Measurements from ENCODE around the gene LRRC36. TPM values are rescaled to one million over a fixed set of nuclear protein-coding genes. Genes with fewer than 3 reads are reported as not detected.

LRRC36 gene
- total and polyA plus RNA-seq, 10 of the 15 experiments (the other 5 are each of a cell fraction or from before 2014, with no cell fraction given): 0.45 to 2.0 (median 0.75) TPM; not detected in 1

DNA sequence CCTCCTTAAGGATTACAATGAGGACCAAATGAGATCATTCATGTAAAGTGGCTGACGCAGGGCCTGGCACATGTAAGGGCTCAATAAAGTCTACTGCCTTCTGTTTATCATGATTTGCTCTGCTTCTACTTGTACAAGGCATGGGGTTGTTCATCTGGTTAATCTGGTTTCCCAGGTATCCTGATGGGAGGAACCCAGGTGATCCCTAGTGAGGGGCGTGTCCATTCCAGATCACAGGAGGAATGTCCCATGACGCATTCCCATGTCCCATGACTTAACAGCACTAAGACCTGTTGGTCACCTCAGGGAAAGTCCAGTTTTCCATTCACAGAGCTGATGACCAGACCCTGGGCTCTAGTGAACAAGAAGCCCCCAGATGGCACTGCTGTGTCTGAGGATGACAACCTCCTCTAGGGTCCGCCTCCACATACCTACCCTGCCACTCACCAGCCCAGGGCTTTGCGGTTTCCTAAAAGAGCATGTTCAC lies 78.2 kb downstream of the LRRC36 start:
- H3K27ac ChIP-seq (ENCODE audit: control insufficient read depth, insufficient read depth): no peak overlapping the region
- BruUV-seq (replicated peaks): no TSS peak
- no peak overlapping the region for H3K4me3 ChIP-seq
- in situ Hi-C loops (cut with MboI) (loop anchor here (25.0 kb wide), 1 partner anchor 417 kb away; the partner anchor contains the start of gene CES4A), intact Hi-C loops (cut with micrococcal nuclease; ENCODE audit: unreplicated experiment) (no loop called here)
- 61% methylated on average over 5 of the region's 5 CpGs for WGBS (ENCODE audit: insufficient coverage, insufficient replicate concordance, low lambda C conversion rate, missing lambda C conversion rate)
- FAIRE-seq (no peak), ATAC-seq (no peak), DNase-seq (ENCODE audit: low read depth, low spot score) (no peak)
- H2AFZ ChIP-seq (ENCODE audit: control insufficient read depth, low read depth, low read length): no peak overlapping the region
- no peaks in the 10 kb centered on the region for H3K79me2 ChIP-seq (ENCODE audit: control insufficient read depth, insufficient read depth, low read length)
- TF ChIP-seq ZNF384 (IDR thresholded peaks at IDR 0.05; ENCODE audit: borderline replicate concordance, low read depth, low read length): no peak
- no peak for TF ChIP-seq NBN (IDR thresholded peaks at IDR 0.05)
- TF ChIP-seq HCFC1 (IDR thresholded peaks at IDR 0.05; ENCODE audit: low read length): no peak
- TF ChIP-seq MYB (IDR thresholded peaks at IDR 0.05; ENCODE audit: borderline replicate concordance, low read depth, low read length): no peak
- no peak for TF ChIP-seq POLR2AphosphoS2 (IDR thresholded peaks at IDR 0.05; ENCODE audit: low read depth, low read length)
- TF ChIP-seq RB1 (IDR thresholded peaks at IDR 0.05; ENCODE audit: borderline replicate concordance): no peak
- no peak for TF ChIP-seq TCF12 (IDR thresholded peaks at IDR 0.05; ENCODE audit: low read depth, low read length)
- no peak for TF ChIP-seq POU2F2 (IDR thresholded peaks at IDR 0.05; ENCODE audit: borderline replicate concordance, low read depth, low read length)
- no peak for TF ChIP-seq SREBF1 (IDR thresholded peaks at IDR 0.05; ENCODE audit: low read length)
- TF ChIP-seq, protein P1, sequence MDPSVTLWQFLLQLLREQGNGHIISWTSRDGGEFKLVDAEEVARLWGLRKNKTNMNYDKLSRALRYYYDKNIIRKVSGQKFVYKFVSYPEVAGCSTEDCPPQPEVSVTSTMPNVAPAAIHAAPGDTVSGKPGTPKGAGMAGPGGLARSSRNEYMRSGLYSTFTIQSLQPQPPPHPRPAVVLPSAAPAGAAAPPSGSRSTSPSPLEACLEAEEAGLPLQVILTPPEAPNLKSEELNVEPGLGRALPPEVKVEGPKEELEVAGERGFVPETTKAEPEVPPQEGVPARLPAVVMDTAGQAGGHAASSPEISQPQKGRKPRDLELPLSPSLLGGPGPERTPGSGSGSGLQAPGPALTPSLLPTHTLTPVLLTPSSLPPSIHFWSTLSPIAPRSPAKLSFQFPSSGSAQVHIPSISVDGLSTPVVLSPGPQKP (IDR thresholded peaks at IDR 0.05; ENCODE audit: low read depth, low read length): no peak
- no peak for TF ChIP-seq PKNOX1 (IDR thresholded peaks at IDR 0.05)
- no peak for TF ChIP-seq PAX5 (IDR thresholded peaks at IDR 0.05; ENCODE audit: borderline replicate concordance, low read depth, low read length)
- TF ChIP-seq MTA2 (IDR thresholded peaks at IDR 0.05; ENCODE audit: low read depth): no peak
- no peak for TF ChIP-seq FOXK2 (IDR thresholded peaks at IDR 0.05)
- TF ChIP-seq NRF1 (conservative IDR thresholded peaks at IDR 0.05; ENCODE audit: low read depth, low read length): no peak
- no peak for TF ChIP-seq NR2C2 (IDR thresholded peaks at IDR 0.05; ENCODE audit: borderline replicate concordance, control insufficient read depth, insufficient read length, low read depth)
- H3K36me3 ChIP-seq (ENCODE audit: control insufficient read depth in 2 of 2, insufficient read depth in 2 of 2, low read length in 1 of 2): no peaks in the 10 kb centered on the region
- no peak overlapping the region for H3K4me2 ChIP-seq (ENCODE audit: control insufficient read depth, insufficient read depth)
- CTCF ChIA-PET: no interaction called here
- H4K20me1 ChIP-seq (ENCODE audit: control insufficient read depth, insufficient read depth): no peaks in the 10 kb centered on the region
- no peaks in the 10 kb centered on the region for H3K9me3 ChIP-seq (replicated peaks; ENCODE audit: control insufficient read depth, insufficient read depth, low read length)
- no peak overlapping the region for H3K9ac ChIP-seq (ENCODE audit: control insufficient read depth, insufficient read depth, low read length)
- POLR2A ChIA-PET: no interaction called here
- RAD21 ChIA-PET (ENCODE audit: unreplicated experiment): no interaction called here
- SMC1A ChIA-PET (ENCODE audit: uncharacterized antibody, unreplicated experiment): no interaction called here
- no peaks in the 10 kb centered on the region for H3K4me1 ChIP-seq (ENCODE audit: control insufficient read depth, insufficient read depth, low read length)
- no peaks in the 10 kb centered on the region; a peak in 1 of 4 replicates for H3K27me3 ChIP-seq (replicated peaks in 1 of 2; ENCODE audit: control insufficient read depth in 2 of 2, insufficient read depth in 2 of 2, low read length in 1 of 2)
